ENCODE results near the gene IFNG-AS1.

- TF ChIP-seq, protein P1, sequence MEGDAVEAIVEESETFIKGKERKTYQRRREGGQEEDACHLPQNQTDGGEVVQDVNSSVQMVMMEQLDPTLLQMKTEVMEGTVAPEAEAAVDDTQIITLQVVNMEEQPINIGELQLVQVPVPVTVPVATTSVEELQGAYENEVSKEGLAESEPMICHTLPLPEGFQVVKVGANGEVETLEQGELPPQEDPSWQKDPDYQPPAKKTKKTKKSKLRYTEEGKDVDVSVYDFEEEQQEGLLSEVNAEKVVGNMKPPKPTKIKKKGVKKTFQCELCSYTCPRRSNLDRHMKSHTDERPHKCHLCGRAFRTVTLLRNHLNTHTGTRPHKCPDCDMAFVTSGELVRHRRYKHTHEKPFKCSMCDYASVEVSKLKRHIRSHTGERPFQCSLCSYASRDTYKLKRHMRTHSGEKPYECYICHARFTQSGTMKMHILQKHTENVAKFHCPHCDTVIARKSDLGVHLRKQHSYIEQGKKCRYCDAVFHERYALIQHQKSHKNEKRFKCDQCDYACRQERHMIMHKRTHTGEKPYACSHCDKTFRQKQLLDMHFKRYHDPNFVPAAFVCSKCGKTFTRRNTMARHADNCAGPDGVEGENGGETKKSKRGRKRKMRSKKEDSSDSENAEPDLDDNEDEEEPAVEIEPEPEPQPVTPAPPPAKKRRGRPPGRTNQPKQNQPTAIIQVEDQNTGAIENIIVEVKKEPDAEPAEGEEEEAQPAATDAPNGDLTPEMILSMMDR (IDR thresholded peaks at IDR 0.05), result peak in 2 of 6 experiments; percentile 24 to 40
- TF ChIP-seq POLR2A (IDR thresholded peaks at IDR 0.05), result no peak
Observed at GRCh38 chr12:68001486-68002466, 12.5 kb downstream of the IFNG-AS1 start.
